ENCODE measurements around the gene JARID2. TPM values are rescaled to one million over a fixed set of nuclear protein-coding genes. Genes with fewer than 3 reads are reported as not detected.

The JARID2 gene
- total RNA-seq, 6 experiments from 2014 or later = 2.5 to 3.9 (median 3.0) TPM

- Histone ChIP-seq H3K4me1 (peaks cover 0 to 19% (median 3%) of the 10 kb centered on the region in 4 donors), H3K27me3 (no peaks in the 10 kb centered on the region), H3K36me3 (no peaks in the 10 kb centered on the region), H3K4me3 (no peak overlapping the region), H3K9me3 (no peaks in the 10 kb centered on the region), H3K27ac (no peak overlapping the region)
- intact Hi-C loops (cut with DNase I) = no loop called here
- TF ChIP-seq POLR2A (IDR thresholded peaks at IDR 0.05) (no peak), CTCF (IDR thresholded peaks at IDR 0.05) (no peak)
- ATAC-seq = no peak
- DNase-seq = no peak
- WGBS (ENCODE audit: insufficient coverage, low coverage, low lambda C conversion rate, missing lambda C conversion rate) = 54% methylated on average over 5 of the region's 5 CpGs
Observed at GRCh38 chr6:15325540-15325955, 79.7 kb downstream of the JARID2 start.

GRCh38 chr6:15326067-15326614 lies 80.3 kb downstream of the JARID2 start:
- H3K9me3 ChIP-seq = no peaks in the 10 kb centered on the region
- H3K4me1 ChIP-seq = peaks cover 0 to 22% (median 5%) of the 10 kb centered on the region in 4 donors
- no peak for ATAC-seq
- no peak overlapping the region for H3K4me3 ChIP-seq
- DNase-seq = no peak
- 78% methylated on average over 6 of the region's 6 CpGs for WGBS (ENCODE audit: insufficient coverage, low coverage, low lambda C conversion rate, missing lambda C conversion rate)
- no peak for TF ChIP-seq CTCF (IDR thresholded peaks at IDR 0.05)
- TF ChIP-seq POLR2A (IDR thresholded peaks at IDR 0.05) = no peak
- no peaks in the 10 kb centered on the region for H3K27me3 ChIP-seq
- intact Hi-C loops (cut with DNase I) = no loop called here
- no peaks in the 10 kb centered on the region for H3K36me3 ChIP-seq
- H3K27ac ChIP-seq = no peak overlapping the region

- no peak for TF ChIP-seq POLR2A (IDR thresholded peaks at IDR 0.05)
- no peak for TF ChIP-seq CTCF (IDR thresholded peaks at IDR 0.05)
- H3K9me3 ChIP-seq = no peaks in the 10 kb centered on the region
- DNase-seq (no peak), ATAC-seq (no peak)
- H3K36me3 ChIP-seq = no peaks in the 10 kb centered on the region
- WGBS (ENCODE audit: insufficient coverage, low coverage, low lambda C conversion rate, missing lambda C conversion rate) = 86% methylated on average over 7 of the region's 7 CpGs
- no peak overlapping the region for H3K4me3 ChIP-seq
- intact Hi-C loops (cut with DNase I) = no loop called here
- H3K4me1 ChIP-seq = peaks cover 0 to 24% (median 6%) of the 10 kb centered on the region in 4 donors
- H3K27ac ChIP-seq = no peak overlapping the region
- no peaks in the 10 kb centered on the region for H3K27me3 ChIP-seq
Observed at GRCh38 chr6:15327271-15327670, 81.4 kb downstream of the JARID2 start.

GRCh38 chr6:15329197-15329671 lies 83.4 kb downstream of the JARID2 start:
- 52% methylated on average over 4 of the region's 4 CpGs for WGBS (ENCODE audit: insufficient coverage, low coverage, low lambda C conversion rate, missing lambda C conversion rate)
- intact Hi-C loops (cut with DNase I) = no loop called here
- no peak for DNase-seq
- no peaks in the 10 kb centered on the region for H3K36me3 ChIP-seq
- no peak for ATAC-seq
- no peak overlapping the region for H3K27ac ChIP-seq
- no peak overlapping the region for H3K4me3 ChIP-seq
- H3K27me3 ChIP-seq = no peaks in the 10 kb centered on the region
- H3K4me1 ChIP-seq = peaks cover 0 to 22% (median 6%) of the 10 kb centered on the region in 4 donors
- TF ChIP-seq POLR2A (IDR thresholded peaks at IDR 0.05) (no peak), CTCF (IDR thresholded peaks at IDR 0.05) (no peak)
- no peaks in the 10 kb centered on the region for H3K9me3 ChIP-seq
